Activated effector memory CD4-positive, alpha-beta T cell treated with Interleukin-2 at 50 U/mL for 16 hours (primary cell): ENCODE results near the gene PRPF40A.
"Not testable (repeated sequence)": the region's sequence is repeated elsewhere in the genome, so short reads cannot be mapped to it uniquely, and the experiment has no call there.

ENCODE experiments used
- DNase-seq: peaks from one replicate; pipeline ENCODE4 v3.0.0-alpha.2; 2020

The PRPF40A gene

DNA sequence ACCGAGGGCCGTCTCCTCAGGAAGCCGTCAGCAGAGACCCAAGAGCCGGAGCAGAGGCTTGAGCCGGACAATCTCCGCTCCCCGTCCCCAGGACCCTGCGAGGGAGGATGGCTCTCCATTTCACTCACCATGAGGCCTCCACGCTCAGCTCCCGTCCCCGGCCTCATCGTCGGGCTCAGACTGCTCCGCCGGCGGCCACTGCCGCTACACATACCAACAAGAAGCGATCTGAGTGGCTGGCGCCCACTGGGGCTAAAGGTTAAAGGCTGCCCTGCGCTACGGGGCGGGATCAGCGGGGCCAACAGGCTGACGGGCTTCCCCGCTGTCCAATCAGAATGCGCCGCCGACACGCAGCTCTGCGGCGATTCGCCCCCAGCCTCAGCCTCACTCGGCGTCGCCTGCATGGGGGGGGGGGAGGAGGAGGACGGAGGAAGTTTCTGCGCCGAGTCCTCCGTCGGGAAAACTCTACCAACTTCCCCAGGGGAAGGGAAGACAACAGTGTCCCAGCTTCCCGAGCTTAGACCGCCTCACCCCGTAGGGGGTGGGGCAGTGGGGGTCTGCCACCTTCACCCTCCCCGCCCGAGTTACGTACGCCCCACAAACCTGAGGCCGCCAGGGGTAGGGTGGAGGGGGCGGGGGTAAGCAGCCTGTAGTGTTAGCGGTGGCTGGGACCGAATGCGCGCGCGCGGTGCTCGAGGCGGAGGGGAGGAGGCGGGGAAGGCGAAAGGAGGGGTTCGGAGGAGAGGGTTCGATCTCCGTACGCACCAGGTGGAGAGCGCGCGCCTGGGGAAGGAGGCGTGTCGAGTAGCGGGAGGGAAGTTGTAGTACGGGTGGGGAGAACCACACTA lies at the start of gene PRPF40A:
Gene PRPF40A (minus strand): TSS at position 234 of the 848 bp plus-strand sequence. CDS start 22 bp downstream, at position 212.
- peak; percentile 98 for DNase-seq

DNA sequence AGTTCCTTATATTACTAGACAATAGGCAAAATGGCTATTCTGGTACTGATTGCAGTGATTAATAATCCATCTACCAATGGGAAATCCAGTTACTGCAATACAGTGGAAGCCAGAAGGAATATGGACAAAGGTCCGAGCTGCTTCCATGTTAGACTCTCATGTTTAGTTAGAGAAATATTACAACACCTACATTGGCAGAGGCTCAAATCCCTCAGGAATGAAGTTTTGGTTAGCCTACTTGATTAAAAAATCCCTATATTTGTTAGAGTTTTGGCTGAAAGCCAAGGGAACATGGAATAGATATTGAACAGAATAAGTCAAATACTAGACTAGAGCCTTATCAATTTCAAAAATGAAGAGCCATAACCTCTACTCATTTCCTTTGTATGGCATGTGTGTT lies 49.7 kb upstream of the PRPF40A start:
- DNase-seq: no peak

DNA sequence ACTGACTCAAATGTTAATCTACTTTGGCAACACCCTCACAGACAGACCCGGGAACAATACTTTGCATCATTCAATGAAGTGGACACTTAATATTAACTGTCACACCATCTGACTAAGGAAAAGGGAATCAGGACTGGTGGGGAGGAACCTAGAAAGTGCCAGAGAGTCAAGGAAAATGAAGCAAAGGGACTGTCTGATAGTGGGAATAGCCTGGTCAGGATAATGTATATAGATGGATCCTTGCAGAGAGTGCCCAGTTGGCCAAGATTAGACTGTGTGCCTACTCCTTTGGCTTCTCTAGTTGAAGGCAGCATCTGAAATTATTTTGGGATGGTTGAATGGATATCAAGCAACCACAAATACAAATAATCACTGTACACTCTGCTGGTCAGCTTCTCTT lies 46.4 kb upstream of the PRPF40A start:
- no peak for DNase-seq

DNA sequence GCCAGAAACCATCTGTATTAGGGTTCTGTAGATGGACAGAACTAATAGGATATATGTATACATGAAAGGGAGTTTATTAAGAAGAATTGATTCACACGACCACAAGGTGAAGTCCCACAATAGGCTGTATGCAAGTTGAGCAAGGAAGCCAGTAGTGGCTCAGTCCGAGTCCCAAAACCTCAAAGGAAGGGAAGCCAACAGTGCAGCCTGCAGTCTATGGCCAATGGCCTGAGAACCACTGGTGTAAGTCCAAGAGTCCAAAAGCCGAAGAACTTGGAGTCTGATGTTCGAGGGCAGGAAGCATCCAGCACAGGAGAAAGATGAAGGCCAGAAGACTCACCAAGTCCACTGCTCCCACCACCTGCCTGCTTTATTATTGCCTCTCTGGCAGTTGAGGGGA lies 45.9 kb upstream of the PRPF40A start:
- DNase-seq: not testable (repeated sequence)

DNA sequence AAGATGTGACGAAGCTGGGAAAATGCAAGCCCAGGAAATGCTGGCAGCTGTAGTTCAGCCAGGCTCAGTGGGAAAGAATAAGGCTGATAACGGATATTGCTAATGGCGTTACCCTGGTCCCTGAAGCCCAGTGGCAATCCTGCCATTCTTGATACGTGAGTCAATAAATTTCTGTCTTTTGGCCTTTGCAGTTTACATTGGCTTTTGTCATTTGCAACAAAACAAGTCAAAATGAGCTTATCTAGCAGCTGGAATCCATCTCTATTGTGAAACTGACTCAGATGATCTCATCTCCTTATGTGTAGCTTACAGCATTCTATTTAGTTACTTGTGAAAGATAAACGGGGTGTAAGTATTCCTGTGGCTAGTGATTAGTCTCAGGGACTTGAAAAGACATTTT lies 44.9 kb upstream of the PRPF40A start:
- DNase-seq: no peak

DNA sequence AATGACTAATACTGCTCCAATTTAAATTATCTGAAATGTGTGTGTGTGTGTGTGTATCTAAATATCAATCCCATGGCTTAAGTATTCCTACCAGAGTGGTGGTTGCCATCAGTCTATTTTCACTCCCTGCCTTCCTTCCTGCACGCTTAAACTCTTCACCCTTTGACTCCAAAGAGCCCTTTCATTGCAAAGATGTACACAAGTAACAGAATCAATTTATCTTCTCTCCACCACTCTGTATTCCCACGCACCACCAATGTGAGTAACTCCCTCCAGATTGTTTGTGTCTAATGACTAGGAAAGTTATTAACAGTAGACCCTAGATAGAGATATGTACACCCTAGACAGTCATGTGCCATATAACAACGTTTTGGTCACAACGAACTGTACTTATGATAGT lies 44.0 kb upstream of the PRPF40A start:
- DNase-seq: no peak

DNA sequence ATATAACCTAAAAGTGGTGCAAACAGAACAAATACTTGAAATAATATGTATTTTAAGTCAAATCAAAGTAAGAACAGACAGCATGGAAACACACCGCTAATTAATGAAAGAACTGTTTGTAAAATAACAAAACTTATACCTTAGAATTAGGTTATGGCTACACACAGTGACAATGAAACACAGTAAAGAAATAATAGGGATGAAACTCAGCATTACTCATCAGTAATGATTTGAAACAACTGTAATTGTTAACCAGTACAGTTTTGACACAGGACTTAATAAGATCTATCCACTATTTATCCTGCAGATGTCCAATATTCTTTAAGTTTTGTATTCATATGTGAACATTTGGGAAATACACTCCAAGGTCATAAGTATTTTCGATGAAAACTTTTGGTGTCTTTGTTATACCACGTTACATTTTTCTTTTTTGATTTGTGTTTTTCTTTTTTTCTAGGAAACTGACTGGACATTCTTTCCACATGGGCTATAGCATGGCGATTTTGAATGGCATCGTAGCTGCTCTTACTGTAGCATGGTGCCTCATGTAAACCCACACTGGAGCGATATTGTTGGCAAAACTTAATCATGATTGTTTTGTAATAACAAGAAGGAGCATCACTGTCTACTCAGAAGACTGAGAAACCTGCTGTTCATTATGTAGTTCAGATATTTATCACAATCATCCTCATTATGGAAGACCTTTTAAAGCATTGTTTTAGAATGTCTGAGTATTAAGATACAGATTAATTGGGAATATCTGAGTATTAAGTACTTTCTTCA lies 42.2 kb upstream of the PRPF40A start:
- no peak for DNase-seq

DNA sequence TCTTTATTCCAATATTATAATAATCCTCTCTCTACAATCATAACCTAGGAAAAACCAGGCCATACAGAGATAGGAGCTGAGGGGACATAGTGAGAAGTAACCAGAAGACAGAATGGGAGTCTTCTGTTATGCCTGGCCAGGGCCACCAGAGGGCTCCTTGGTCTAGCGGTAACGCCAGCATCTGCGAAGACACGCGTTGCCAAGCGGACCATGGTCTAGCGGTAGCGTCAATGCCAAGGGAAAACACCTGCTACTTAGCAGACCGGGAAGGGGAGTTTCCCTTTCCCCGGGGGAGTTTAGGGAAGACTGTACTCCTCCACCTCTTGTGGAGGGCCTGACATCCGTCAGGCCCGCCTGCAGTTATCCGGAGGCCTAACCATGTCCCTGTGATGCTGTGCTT lies 37.8 kb upstream of the PRPF40A start:
- no peak for DNase-seq

DNA sequence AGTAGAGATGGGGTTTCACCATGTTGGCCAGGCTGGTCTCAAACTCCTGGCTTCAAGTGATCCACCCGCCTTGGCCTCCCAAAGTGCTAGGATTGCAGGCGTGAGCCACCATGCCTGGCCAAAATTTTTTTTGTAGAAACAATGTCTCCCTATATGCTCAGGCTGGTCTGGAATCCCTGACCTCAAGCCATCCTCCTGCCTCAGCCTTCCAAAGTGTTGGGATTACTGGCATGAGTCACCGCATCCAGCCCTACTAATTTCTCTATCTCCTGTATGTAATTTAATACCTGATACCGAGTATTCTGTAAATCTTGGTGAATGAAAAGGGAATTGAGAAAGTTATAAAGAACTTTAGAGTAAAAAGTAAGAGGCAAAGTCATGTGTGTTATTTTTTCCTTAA lies 30.5 kb upstream of the PRPF40A start:
- not testable (repeated sequence) for DNase-seq

DNA sequence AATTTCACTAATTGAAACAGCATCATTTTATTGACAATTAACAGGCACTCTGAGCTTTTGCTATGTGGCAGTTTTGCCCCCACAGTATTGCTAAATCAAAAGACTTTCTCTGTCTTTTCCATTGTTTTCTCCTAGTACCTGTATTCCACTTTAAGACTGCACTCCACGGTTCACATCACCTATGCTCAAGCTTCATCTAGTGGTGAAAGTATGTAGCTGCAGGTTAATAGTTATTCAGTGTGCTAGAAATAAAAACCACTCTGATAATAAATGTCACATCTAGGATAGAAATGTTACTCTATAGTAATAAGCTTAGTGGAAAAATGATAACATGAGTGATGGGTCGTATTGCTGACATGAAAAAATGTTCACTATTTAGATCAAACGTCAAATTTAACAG lies 25.7 kb upstream of the PRPF40A start:
- no peak for DNase-seq

DNA sequence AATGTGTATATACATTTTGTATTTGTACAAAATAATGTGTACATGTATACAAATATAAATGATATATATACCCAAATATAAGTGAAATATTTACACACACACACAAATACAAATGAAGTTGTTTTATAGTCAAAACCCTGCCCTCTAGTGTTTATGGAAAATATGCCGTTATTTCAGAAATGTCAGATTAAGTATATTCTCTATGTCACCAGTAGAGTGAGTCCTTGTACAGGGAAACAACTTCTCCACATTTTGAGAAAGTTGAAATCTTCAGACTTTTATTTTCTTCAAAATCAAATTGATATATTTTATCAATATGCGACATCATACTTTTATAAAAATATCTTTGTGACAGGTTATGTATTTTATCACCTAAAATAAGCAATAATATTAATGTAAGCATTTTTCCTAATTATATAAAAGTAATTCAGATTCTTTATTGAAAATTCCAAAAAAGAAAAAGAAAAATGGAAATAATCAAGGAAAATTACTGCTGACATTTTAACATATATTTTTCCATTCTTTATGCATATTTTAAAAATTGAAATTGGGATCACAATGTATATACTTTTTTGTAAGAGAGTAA lies 23.6 kb upstream of the PRPF40A start:
- no peak for DNase-seq

DNA sequence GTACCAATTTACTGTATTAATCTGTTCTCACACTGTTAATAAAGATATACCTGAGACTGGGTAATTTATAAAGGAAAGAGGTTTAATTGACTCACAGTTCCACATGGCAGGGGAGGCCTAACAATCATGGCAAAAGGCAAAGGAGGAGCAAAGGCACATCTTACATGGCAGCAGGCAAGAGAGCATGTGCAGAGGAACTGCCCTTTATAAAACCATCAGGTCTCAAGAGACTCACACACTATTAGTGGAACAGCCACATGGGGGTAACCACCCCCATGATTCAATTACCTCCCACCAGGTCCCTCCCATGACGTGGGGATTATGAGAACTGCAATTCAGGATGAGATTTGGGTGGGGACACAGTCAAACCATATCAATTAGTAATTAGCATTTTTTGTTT lies 22.4 kb upstream of the PRPF40A start:
- not testable (repeated sequence) for DNase-seq

DNA sequence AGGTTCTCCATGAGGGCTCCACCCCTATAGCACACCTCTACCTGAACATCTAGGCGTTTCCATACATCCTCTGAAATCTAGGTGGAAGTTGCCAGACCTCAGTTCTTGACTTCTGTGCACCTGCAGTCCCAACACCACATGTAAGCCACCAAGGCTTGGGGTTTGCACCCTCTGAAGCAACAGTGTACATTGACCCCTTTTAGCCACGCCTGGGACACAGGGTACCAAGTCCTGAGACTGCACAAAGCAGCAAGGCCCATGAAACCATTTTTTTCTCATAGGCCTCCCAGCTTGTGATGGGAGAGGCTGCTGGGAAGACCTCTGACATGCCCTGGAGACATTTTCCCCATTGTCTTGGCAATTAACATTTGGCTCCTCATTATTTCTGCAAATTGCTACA lies 21.2 kb upstream of the PRPF40A start:
- no peak for DNase-seq

DNA sequence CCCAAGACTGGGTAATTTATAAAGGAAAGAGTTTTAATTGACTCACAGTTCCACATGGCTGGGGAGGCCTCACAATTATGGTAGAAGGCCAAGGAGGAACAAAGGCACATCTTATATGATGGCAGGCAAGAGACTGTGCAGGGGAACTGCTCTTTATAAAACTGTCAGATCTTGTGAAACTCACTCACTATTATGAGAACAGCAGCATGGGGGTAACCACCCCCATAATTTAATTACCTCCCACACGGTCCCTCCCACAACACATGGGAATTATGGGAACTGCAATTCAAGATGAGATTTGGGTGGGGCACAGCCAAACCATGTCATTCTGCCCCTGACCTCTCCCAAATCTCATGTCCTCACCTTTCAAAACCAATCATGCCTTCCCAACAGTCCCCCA lies 20.2 kb upstream of the PRPF40A start:
- not testable (repeated sequence) for DNase-seq

DNA sequence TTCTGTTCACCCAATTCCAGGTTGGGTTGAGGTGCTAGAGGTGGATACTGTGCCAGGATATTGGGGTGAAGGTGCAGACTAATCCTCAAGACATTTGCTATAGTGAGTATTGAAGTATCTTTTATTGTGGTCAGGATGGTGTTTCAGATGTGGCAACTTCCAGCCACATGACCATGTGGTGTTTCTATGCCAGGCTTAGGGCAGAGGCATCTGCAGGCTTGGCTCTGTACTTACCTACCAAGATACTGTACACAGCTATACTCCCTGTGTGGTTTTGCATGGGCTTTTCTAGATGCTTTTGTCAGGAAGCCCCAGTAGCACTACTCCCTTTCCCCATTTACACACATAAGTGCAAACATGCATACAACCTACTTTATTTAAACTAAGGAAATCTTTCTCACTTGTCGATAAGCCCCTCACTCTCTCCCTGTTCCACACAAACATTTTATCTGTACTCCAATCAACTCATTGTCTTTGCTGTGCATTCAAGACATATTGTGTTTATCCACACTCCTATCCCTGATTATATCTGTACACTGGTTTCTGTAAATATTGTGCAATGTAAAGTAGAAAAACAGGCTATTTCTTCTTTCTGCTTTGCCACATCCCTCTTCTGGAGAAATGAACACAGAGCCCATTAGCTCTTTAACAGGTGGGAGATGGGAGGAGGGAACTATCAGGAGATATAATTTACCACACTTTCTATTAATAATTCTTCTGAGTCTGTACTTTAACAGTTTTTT lies 13.5 kb upstream of the PRPF40A start:
- peak; percentile 31 for DNase-seq

DNA sequence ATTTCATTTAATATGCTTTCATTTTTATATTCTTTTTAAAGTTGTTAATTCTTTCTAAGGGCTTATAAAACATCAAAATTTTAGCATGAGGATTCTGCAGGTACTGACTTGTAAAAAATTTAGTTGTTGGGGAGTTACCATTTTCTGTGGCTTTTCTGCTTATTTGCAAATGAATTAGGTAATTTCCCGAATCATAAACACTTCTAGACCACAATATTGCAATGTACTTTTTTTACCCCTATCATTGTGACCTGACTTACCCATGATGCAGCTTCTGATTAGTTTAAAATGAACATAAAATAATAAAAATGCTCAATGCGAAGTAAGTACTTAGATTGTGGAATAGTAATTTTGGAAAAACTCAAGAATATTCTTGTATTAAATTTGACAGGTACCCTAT lies 12.6 kb upstream of the PRPF40A start:
- DNase-seq: no peak

DNA sequence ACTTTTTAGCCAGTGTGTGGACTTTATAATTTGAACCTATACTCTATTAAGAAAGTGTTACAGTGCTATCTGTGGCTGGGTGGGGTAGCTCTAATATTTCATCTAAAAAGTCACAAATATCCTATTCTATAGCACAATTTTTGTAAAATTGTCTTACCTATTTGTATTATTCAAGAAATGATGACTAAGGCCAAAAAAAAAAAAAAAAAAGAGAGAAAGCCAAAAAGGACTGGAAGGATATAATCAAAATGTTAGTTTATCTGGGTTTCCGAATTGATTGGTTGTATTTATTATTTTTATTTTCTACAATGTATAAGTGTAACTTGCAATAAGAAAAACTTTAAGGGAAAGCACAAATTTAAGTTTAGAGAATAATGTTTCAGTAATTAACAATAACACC lies 6.7 kb upstream of the PRPF40A start:
- DNase-seq: no peak

DNA sequence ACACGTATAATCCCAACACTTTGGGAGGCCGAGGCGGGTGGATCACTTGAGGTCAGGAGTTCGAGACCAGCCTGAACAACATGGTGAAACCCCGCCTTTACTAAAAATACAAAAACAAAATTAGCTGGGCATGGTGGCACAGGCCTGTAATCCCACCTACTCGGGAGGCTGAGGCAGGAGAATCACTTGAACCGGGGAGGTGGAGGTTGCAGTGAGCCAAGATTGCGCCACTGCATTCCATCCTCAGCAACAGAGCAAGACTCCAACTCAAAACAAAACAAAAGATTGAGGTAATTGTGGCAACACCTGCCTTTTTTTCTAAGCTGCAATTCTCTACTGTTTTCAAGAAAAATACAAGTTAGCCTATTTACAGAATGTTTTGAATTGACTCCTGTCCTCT lies 5.4 kb upstream of the PRPF40A start:
- DNase-seq: not testable (repeated sequence)

DNA sequence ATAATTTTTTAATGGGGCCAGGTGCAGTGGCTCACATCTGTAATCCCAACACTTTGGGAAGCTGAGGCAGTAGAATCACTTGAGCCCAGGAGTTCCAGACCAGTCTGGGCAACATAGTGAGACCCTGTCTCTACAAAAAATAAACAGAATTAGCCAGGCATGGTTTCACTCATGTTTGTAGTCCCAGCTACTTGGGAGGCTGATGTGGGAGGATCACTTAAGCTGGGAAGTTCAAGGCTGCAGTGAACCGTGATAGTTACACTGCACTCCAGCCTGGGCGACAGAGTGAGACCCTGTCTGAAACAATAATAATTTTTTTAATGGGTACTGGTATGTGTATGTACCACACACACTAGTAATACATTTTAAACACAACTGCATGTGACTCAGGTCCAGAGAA lies 3.5 kb upstream of the PRPF40A start:
- no peak for DNase-seq

DNA sequence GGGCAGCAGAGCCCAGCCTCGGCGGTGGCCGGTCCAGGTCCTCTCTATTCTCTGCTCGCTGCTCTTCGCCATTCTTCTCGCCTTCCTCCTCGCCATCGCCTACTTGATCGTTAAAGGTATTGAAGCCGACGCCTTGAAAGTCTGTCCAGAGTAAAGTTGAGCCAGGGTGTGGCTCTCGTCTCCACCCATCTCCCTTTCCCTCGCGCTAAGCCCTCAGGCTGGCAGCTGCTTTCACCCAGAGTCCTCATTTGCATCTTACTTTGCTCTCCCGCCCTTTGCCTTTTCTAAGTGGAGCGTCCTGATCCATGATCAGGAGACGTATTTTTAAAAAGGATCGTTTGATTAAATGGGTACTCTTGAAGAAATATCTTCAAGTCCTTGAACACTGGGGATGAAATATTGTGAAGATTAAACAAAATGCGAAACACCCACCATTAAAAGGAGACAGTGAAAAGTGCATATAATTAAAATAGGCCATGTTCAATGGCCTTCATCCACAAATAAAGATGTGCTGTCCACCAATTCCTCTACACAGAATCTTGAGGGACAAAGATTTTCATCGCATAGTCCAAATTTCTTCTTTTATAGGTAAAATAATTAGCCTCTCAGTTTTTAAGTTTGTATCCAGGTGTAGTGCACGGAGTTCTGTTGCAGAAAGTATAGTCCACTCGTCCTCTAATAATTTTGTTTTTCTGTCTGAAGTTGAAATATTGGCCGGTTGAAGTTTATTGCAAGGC lies 1.8 kb upstream of the PRPF40A start:
- DNase-seq: no peak

DNA sequence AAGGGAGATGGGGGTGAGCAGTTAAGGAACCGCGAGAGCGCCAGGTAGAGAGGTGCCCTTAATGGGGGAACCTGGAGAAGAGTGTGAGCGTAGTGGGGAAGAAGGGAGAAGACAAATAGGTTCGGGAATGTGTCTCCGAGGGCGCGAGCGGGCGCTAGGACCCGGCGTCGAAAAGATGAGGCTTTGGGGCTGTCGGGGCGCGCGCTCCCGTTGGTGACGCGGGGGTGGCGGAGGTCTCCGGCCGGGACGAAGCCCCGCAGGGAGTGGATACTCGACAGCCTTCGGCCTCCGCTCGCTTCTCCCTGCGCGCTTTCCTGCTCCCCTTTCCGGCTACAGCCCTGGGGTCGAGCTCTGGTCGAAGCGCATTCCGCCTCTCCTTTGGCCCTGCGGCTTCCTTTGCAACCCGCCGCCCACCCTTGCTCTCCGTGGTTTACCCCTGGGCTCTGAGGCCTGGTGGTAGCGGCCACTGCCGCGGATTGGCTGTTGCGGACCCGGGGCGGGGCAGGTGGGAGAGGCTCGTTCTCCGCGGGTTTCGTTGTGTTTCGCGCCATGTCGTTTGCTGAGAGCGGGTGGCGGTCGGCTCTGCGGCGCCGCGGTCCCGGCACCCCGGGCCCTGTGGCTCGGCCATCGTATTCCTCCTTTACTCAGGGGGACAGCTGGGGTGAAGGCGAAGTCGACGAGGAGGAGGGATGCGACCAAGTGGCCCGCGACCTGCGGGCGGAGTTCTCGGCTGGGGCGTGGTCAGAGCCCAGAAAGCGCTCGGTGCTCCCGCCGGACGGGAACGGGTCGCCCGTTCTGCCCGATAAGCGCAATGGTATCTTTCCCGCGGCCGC lies 1.0 kb upstream of the PRPF40A start, which contains the start of gene ARL6IP6:
Gene ARL6IP6 (plus strand): TSS at position 545 of the 833 bp plus-strand sequence. CDS start 5 bp downstream, at position 550.
- DNase-seq: peak; percentile 94
